NCI-H510A (cell line): ENCODE data around the gene MED28.
A peak's percentile ranks its signal among the peaks of the same experiment; 100 is the strongest.
"Not testable (repeated sequence)": the region's sequence is repeated elsewhere in the genome, so short reads cannot be mapped to it uniquely, and the experiment has no call there.

Source experiments
- DNase-seq: peaks from one replicate; lab custom pipeline; 2025; lab: John Stamatoyannopoulos, UW

Gene MED28

DNA sequence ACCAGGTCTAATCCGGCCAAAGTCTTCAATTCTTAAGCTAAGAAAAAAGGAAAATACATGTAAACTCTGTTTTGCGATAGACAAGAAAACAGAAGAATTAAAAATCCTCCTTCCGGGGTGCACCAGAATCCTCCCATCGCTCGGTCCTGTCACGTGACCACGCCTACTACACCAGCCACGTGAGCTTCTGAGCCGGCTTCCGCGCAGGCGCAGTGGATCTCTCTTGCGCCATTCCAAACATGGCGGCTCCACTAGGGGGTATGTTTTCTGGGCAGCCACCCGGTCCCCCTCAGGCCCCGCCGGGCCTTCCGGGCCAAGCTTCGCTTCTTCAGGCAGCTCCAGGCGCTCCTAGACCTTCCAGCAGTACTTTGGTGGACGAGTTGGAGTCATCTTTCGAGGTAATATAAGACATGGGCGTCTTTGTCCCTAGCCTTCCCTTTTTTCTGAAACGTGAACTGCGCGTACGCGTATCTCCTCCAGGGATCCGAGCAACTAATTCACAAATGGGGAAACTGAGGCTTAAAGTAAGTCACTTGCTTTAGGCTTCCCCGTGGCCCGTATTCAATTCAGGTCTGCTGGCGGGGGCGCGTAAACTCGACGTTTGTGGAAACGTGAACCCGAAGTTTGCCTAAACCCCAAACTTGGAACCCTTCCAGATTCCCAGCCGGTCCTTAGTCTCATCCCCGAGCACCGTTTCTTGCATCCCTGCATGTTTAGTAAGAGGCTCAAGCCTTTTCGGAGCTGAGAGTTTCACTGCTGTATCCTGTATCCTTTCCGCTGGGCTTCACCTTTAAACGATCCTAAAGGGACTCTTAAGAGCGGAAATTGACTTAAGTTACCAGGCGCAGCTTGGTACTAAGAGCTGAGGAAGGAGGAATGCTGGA is at the start of gene MED28:
Gene MED28, plus strand, starts transcription at position 226 of the 884 bp plus-strand sequence. Its CDS starts 14 bp downstream, at position 240.
- DNase-seq = peak; percentile 77

GRCh38 chr4:17565846-17566245 is 48.6 kb upstream of the MED28 start:
- DNase-seq = no peak

DNA sequence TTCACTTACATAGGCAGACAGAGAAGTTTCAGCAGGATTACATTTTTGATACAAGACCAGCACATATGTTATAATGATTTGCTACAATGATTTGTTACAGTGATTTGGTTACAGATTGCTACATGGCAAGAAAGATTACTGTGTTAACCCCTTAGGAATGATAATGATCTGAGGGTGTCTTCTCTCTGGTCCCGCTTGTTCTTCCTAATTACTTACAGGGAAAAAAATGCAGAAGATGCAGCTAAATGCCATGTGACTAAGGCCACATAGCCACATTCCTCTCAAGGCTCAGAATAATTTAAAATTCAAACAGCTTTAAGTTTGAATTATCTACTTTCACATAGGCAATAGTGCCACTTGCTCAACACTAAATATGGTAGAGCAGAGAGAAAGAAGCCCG is 47.2 kb upstream of the MED28 start:
- DNase-seq = no peak

- no peak for DNase-seq
Observed at GRCh38 chr4:17574206-17574605, 40.2 kb upstream of the MED28 start.

GRCh38 chr4:17575177-17575576 is 39.3 kb upstream of the MED28 start:
- DNase-seq = not testable (repeated sequence)

DNA sequence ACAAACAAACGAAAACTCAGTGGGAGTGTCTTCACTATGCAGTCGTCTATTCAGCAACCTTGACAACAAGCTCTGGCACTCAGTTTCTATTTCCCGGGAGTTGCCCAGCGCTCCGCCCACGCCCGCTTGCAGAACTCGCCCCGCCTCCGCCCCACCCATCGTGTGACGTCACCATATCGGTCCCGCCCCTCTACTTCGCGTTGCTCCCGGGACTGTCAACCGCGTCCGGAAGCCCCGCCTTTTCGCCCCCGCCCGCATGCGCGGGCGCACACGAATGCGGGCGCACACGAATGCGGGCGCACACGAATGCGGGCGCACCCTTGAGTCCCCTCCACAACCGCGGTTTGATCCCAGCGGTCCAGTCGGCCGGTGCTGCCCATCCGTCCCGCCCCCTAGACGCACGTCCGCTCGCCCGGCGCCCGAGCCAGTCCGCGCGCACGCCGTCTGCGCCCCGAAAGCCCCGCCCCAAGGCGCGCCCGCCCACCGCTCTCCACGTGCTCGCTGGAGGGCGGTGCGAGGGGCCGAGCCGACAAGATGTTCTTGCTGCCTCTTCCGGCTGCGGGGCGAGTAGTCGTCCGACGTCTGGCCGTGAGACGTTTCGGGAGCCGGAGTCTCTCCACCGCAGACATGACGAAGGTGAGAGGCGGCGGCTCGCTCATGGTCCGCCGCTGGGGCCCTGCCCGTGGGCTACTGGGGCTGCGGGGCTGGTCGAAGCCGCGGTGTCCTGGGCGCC is 37.3 kb upstream of the MED28 start, which contains the start of gene LAP3:
Gene LAP3, plus strand, starts transcription at position 267 of the 733 bp plus-strand sequence. Its CDS starts 268 bp downstream, at position 535.
- DNase-seq = peak; percentile 86

GRCh38 chr4:17577665-17578481 is 36.6 kb upstream of the MED28 start:
- DNase-seq = peak; percentile 23

- DNase-seq = no peak
Observed at GRCh38 chr4:17578482-17578891, 36.0 kb upstream of the MED28 start.

DNA sequence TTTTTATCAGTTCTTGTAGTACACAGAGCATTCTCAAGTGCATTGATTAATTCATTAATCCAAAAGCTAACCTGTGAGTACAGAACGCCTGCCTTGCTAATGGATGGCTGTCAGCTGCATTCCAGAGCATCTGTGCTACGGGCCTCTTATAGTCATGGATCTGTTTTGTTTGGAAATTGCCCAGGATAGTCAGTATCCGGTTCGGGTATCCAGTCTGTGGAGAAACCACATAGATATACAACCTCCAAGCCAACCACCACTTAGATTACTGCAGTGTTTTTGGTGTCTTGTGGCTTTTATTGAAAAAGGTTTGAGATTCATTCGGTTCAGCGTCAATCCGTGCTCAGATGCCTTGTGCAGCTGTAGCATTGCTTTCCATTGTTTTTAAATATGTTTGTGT is 33.5 kb upstream of the MED28 start:
- no peak for DNase-seq

- no peak for DNase-seq
Observed at GRCh38 chr4:17583276-17583675, 31.2 kb upstream of the MED28 start.

GRCh38 chr4:17583941-17584340 is 30.5 kb upstream of the MED28 start:
- DNase-seq = no peak

GRCh38 chr4:17584521-17585213 is 29.8 kb upstream of the MED28 start:
- DNase-seq = no peak

- no peak for DNase-seq
Observed at GRCh38 chr4:17587094-17587822, 27.2 kb upstream of the MED28 start.

- no peak for DNase-seq
Observed at GRCh38 chr4:17589355-17589754, 25.1 kb upstream of the MED28 start.

GRCh38 chr4:17595471-17596005 is 18.9 kb upstream of the MED28 start:
- DNase-seq = no peak

- no peak for DNase-seq
Observed at GRCh38 chr4:17597517-17597916, 16.9 kb upstream of the MED28 start.

DNA sequence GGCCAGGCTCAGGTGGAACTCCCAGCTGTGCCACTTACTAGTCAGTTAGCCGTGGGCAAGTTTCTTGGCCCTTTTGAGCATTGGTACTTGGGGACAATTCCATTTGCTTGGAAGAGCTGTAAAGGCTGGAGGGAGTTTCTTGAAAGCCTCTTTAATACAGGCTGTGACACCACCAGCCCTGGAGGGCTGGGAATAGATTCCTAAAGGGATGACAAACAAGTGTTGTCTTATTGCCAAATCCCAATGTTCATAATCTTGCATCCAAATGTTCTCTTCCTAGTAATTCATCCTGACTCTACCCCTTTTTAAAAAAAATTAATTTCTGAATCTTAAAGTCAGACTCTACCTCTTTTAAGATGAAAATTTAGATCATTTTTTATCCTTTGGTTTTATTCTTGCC is 14.6 kb upstream of the MED28 start:
- DNase-seq = no peak

DNA sequence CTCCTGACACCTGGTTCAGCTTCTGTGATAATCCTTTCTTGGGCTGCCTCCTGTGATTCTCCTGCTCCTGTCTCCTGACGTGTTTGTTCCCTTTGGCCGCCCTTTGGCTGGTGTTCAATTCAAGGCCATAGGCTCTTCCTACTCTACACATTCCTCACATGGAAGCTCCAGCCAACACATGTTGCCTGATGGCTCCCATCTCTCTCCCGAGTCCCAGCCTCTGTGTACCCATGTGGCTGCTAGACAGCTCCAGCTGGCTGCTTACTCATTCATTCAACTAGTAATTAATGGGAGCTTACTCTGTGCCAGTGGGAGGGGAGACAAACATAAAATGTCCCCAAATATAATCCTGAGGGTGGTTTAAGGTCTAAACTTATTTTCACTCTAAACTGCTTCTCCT is 9.2 kb upstream of the MED28 start:
- DNase-seq = no peak

DNA sequence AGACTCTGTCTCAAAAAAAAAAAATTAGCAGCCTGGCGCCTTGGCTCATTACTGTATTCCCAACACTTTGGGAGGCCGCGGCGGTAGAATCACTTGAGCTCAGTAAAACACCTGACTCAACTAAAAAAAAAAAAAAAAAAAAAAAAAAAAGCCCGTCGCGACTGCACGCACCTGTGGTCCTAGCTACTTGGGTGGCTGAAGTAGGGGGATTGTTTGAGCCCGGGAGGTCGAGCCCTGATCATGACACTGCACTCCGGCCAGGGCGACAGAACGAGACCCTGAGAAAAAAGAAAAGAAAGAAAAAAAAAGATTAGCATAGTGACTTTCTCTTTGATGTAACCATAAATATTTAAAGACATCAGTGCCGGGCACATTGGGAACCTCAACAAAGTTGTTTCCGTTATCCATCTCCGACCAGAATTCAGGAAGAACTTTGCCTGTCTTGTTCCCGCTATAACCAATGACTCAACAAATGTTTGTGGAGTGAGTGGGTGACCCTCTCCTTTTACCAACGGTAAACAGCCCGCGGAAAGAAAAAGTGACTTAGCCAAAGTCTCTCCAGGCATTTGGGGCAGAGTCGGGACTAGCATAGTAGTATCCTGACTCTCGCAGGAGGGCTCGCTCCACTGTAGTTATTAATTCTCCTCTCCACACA is 553 bp upstream of the MED28 start:
- no peak for DNase-seq

DNA sequence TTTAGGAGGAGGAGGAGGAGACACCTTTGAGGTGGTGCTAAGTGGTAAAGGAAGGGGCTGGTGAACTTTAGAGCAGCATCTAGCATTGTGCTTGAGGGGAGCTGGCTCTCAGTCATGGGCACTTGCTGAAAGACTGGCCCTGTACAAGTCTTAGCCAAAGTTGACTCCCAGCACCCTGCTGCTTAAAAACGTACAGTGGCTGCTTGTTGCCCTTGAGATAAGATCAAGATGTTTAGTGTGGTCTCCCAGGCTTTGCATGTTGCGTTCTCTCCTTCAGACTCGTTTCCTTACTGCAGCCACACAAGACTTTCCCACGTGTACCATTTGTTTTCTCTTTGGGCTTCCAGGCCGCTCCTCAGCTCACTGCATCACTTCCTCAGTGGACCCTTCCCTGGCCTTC is 1.8 kb downstream of the MED28 start:
- DNase-seq = no peak
